NCI-H345 treated with DMSO at 0.1 percent for 48 hours (cell line): ENCODE data around the gene DAPK1.

ENCODE experiments used
- DNase-seq: peaks from one replicate; lab custom pipeline; 2025; ENCODE audit not compliant: unreplicated experiment; lab: John Stamatoyannopoulos, UW

The DAPK1 gene

GRCh38 chr9:87567983-87568382 lies 70.3 kb downstream of the DAPK1 start:
- DNase-seq, result no peak

- DNase-seq, result no peak
Measured at GRCh38 chr9:87568401-87568800, 70.7 kb downstream of the DAPK1 start.

- no peak for DNase-seq
Measured at GRCh38 chr9:87569008-87569509, 71.4 kb downstream of the DAPK1 start.

- DNase-seq, result no peak
Measured at GRCh38 chr9:87569518-87569917, 71.9 kb downstream of the DAPK1 start.

- no peak for DNase-seq
Measured at GRCh38 chr9:87570000-87570908, 72.6 kb downstream of the DAPK1 start.

- no peak for DNase-seq
Measured at GRCh38 chr9:87572719-87573118, 75.1 kb downstream of the DAPK1 start.

- no peak for DNase-seq
Measured at GRCh38 chr9:87573841-87574342, 76.2 kb downstream of the DAPK1 start.

GRCh38 chr9:87577746-87578145 lies 80.1 kb downstream of the DAPK1 start:
- no peak for DNase-seq

- no peak for DNase-seq
Measured at GRCh38 chr9:87578625-87579024, 81.0 kb downstream of the DAPK1 start.

GRCh38 chr9:87579781-87580541 lies 82.3 kb downstream of the DAPK1 start:
- DNase-seq, result no peak

GRCh38 chr9:87580941-87581438 lies 83.3 kb downstream of the DAPK1 start:
- DNase-seq, result no peak

- no peak for DNase-seq
Measured at GRCh38 chr9:87581513-87581912, 83.8 kb downstream of the DAPK1 start.

- DNase-seq, result no peak
Measured at GRCh38 chr9:87581949-87582637, 84.4 kb downstream of the DAPK1 start.

- no peak for DNase-seq
Measured at GRCh38 chr9:87584326-87584725, 86.7 kb downstream of the DAPK1 start.

GRCh38 chr9:87585123-87585855 lies 87.6 kb downstream of the DAPK1 start:
- no peak for DNase-seq

GRCh38 chr9:87586731-87587355 lies 89.2 kb downstream of the DAPK1 start:
- DNase-seq, result no peak

GRCh38 chr9:87587356-87587745 lies 89.7 kb downstream of the DAPK1 start:
- DNase-seq, result no peak

- no peak for DNase-seq
Measured at GRCh38 chr9:87587864-87588263, 90.2 kb downstream of the DAPK1 start.

- no peak for DNase-seq
Measured at GRCh38 chr9:87588339-87588738, 90.7 kb downstream of the DAPK1 start.

GRCh38 chr9:87590996-87591395 lies 93.3 kb downstream of the DAPK1 start:
- no peak for DNase-seq
